ENCODE measurements around the gene PARS2.

PARS2 gene

DNA sequence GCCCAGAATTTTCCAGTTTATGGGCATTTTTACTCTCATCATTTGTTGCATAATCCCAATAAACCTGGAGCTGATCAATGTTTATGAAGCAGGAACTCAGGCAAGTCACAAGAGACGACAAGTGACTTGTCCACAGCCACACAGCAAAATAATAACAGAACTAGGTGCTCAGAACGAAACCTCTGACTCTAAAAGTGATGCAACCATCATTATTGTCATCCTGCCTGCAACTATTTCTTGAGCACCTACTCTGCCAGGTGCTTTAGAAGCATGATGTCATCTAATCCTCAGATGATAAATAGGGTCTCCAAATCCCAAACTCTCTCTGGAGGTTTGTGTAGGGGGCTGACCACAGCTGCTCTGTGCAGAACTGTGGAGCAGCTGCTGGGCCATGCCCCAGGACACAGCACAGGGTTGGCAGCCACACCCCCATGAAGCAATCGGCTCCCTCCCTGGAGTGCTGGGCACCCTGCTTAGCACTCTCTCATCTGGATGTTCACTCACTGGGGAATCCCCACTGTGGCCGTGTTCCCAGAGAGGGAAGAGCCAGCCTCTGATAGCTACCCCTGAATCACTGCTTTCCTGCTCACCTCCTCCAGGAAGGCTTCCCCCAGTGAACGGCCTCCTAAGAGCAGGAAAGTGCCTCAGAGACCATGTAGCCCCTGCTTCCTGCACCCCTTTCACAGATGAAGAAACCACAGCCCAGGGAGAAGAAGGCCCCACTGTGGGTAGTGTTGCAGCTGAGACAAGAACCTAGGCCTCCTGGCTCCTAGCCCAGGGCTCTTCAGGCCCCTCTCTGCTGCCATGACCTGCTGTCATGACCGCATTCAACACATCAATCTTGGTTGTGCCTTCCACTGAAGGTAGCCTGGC lies 34.7 kb upstream of the PARS2 start:
- H3K4me3 ChIP-seq (ENCODE audit: control insufficient read depth, low read depth, low read length), result no peak overlapping the region
- DNase-seq (ENCODE audit: low read depth), result peak; percentile 49
- TF ChIP-seq, protein P1, sequence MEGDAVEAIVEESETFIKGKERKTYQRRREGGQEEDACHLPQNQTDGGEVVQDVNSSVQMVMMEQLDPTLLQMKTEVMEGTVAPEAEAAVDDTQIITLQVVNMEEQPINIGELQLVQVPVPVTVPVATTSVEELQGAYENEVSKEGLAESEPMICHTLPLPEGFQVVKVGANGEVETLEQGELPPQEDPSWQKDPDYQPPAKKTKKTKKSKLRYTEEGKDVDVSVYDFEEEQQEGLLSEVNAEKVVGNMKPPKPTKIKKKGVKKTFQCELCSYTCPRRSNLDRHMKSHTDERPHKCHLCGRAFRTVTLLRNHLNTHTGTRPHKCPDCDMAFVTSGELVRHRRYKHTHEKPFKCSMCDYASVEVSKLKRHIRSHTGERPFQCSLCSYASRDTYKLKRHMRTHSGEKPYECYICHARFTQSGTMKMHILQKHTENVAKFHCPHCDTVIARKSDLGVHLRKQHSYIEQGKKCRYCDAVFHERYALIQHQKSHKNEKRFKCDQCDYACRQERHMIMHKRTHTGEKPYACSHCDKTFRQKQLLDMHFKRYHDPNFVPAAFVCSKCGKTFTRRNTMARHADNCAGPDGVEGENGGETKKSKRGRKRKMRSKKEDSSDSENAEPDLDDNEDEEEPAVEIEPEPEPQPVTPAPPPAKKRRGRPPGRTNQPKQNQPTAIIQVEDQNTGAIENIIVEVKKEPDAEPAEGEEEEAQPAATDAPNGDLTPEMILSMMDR (conservative IDR thresholded peaks at IDR 0.05; ENCODE audit: control insufficient read depth, insufficient read depth, low read depth, low read length), result no peak

DNA sequence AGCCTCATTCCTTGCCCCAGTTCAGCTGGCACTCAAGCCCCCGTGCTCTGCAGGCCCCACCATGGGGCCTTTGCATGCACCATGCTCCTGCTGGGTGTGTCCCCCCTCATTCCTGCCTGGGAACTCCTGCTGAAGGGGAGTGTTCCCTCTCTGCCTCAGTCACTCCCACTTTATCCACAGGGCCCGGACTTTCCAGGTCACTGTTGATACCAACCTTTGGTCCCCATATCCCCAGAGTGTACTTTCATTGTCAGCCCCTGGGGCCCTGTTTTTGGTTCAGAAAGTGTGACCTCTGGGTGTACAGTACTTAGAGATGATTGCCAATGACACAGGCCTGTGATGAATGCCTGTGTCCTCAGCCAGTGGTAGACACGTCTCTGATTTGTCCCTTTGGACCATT lies 33.9 kb upstream of the PARS2 start:
- TF ChIP-seq, protein P1 (conservative IDR thresholded peaks at IDR 0.05; ENCODE audit: control insufficient read depth, insufficient read depth, low read depth, low read length), result no peak
- H3K4me3 ChIP-seq (ENCODE audit: control insufficient read depth, low read depth, low read length), result no peak overlapping the region
- no peak for DNase-seq (ENCODE audit: low read depth)

DNA sequence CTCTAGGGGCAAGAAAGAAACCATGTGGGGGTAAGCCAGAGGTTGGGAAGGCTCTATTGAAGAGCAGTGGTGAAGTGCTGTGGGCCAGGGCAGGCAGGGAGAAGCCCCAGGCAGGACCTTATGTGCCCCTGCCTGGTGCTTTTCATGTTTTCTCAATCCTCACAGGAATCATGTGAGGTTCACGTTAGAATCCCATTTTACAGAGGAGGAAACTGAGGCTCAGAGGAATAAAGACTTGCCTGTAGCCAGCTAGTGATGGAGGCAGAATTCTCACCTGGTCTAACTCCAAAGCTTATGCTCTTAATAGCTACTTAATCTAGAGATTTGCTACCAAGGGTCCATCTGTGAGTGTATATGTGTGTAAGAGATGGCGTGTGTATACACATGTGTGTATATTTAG lies 32.6 kb upstream of the PARS2 start:
- H3K4me3 ChIP-seq (ENCODE audit: control insufficient read depth, low read depth, low read length), result no peak overlapping the region
- TF ChIP-seq, protein P1 (conservative IDR thresholded peaks at IDR 0.05; ENCODE audit: control insufficient read depth, insufficient read depth, low read depth, low read length), result no peak
- DNase-seq (ENCODE audit: low read depth), result no peak

DNA sequence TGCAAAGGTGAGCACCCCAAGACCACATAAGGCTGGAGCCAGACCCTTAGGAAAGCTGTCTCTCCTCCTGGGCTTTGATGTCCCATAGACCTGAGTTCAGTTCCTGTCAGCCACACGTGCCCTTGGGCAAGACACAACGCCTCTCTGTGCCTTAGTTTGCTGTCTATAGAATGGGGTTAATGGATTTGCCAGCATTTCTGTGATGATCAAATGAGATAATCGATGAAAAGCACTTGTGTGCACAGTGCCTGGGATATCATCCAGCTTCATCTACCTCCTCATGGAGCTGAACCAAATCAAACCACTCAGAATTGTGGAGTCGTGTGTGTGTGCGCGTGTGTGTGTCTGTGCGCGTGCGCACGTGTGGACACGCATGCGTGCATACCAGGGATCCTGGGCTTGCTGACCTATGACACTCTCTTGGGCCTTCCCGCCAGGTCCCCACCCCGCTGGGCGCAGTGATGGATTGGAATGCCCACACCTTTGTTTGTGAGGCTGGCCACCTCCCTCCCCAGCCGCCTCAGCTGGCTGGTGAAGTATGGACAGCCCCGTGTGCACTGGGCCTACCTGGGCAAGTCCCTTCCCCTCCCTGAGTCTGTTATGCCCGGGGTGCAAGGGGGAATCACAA lies 31.6 kb upstream of the PARS2 start:
- H3K4me3 ChIP-seq (ENCODE audit: control insufficient read depth, low read depth, low read length), result no peak overlapping the region
- TF ChIP-seq, protein P1 (conservative IDR thresholded peaks at IDR 0.05; ENCODE audit: control insufficient read depth, insufficient read depth, low read depth, low read length), result no peak
- DNase-seq (ENCODE audit: low read depth), result no peak

DNA sequence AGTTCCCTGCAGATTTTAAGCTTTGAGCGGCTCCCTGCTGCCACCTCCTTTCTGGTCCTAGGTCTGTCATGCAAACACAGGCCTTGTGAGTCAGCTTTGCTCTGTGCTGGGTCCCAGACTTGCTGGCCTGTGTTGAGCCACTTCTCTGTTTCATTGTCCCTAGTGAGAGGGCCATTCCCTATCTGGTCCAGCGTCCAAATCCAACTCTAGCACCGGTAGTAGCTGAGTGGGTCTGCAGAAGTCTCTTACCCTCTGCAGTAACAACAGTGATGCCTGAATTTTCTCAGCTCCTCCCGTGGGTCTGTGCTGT lies 31.0 kb upstream of the PARS2 start:
- no peak overlapping the region for H3K4me3 ChIP-seq (ENCODE audit: control insufficient read depth, low read depth, low read length)
- DNase-seq (ENCODE audit: low read depth), result no peak
- TF ChIP-seq, protein P1 (conservative IDR thresholded peaks at IDR 0.05; ENCODE audit: control insufficient read depth, insufficient read depth, low read depth, low read length), result no peak

DNA sequence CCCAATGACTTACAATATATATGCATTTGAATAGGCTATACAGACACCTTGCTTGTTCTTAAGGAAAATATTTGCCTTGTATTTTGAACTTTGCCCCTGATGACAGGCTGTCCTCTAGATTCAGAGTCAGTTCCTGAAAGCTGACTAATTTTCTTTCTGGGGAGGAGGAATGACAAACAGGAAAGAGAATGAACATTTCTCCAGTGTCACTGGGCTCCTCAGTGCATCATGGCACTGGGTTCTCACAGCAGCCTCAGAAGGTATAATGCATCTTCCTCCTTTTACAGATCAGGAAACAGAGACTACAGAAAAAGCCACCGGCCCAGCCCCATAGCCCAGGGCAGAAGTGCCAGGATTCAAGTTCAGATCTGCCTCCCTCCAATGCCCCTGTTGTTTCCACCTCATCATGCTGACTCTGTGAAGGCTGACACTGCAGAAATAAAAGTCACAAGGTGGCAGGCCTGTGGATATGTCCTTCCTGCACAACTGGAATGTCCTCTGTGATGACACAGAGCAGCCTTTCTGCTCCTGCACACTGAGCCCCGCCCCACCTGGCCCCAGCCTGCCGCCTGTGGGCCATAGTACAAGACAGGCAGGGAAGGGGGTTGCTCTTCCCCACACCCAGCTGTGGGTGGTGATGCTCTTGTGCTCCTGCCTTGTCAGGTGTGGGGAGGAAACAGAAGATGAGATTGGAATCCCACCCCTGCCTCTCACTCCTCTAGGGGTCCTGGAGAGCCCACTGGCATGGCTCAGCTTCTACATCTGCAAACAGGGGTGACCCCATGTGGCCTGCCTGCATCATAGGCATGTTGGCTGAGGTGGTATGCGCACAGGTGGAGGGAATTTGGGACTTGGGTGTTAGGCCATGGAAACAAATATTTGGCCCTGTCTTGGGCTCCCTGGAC lies 30.4 kb upstream of the PARS2 start:
- TF ChIP-seq, protein P1 (conservative IDR thresholded peaks at IDR 0.05; ENCODE audit: control insufficient read depth, insufficient read depth, low read depth, low read length), result no peak
- no peak overlapping the region for H3K4me3 ChIP-seq (ENCODE audit: control insufficient read depth, low read depth, low read length)
- DNase-seq (ENCODE audit: low read depth), result peak; percentile 55
